PC-9 (cell line): ENCODE measurements around the gene DNAAF5. TPM values are rescaled to one million over a fixed set of nuclear protein-coding genes. Genes with fewer than 3 reads are reported as not detected.
"Not testable (repeated sequence)": the region's sequence is repeated elsewhere in the genome, so short reads cannot be mapped to it uniquely, and the experiment has no call there.

Experiments
- BruUV-seq: library from RNA; stranded (reverse); fragments of 400-500 nt; replicated peaks from 2 replicates; lab custom pipeline; 2021; lab: Mats Ljungman, UMichigan
- CTCF ChIA-PET: fragments of 300-600 bp; sonication (Branson Sonifier 250); formaldehyde crosslinking; loops from one replicate; lab custom pipeline; 2022; ENCODE audit warnings: antibody characterized with exemption; lab: Charles Lee
- POLR2A ChIA-PET: fragments of 300-600 bp; sonication (Branson Sonifier 250); formaldehyde crosslinking; loops from one replicate; lab custom pipeline; 2022; ENCODE audit warnings: antibody characterized with exemption; ENCODE audit not compliant: unreplicated experiment; lab: Charles Lee
- DNase-seq, 2 experiments: peaks; one replicate each; pipeline versions ENCODE4 v3.0.0 to v3.0.0-alpha.2; 2015 to 2022; ENCODE audit warnings: mixed read lengths in 1 of 2
- H2AFZ ChIP-seq: fragments of 200-600 bp; sonication (generic); 2 replicates; pipeline ENCODE4 v1.8.1; 2017; ENCODE audit warnings: antibody characterized with exemption
- H3F3A ChIP-seq: fragments of 200-600 bp; sonication (generic); 2 replicates; pipeline ENCODE4 v1.8.1; 2017; ENCODE audit warnings: antibody characterized with exemption, mild to moderate bottlenecking, low read depth; ENCODE audit not compliant: insufficient read depth
- H3K27ac ChIP-seq: fragments of 200-600 bp; sonication (generic); 2 replicates; pipeline ENCODE4 v1.6.1; 2016; ENCODE audit warnings: mixed run types
- H3K27me3 ChIP-seq: fragments of 200-600 bp; sonication (generic); 2 replicates; pipeline ENCODE4 v1.6.1; 2016; ENCODE audit warnings: low read depth, mixed run types; ENCODE audit not compliant: insufficient read depth
- H3K36me3 ChIP-seq: fragments of 200-600 bp; sonication (generic); 2 replicates; pipeline ENCODE4 v1.6.1; 2016; ENCODE audit warnings: low read depth, mixed run types
- H3K4me1 ChIP-seq: fragments of 200-600 bp; sonication (generic); replicated peaks from 2 replicates; pipeline ENCODE4 v1.6.1; 2016; ENCODE audit warnings: mixed run types; ENCODE audit not compliant: insufficient read depth
- H3K4me2 ChIP-seq: fragments of 200-600 bp; sonication (generic); 2 replicates; pipeline ENCODE4 v1.6.1; 2017; ENCODE audit warnings: mixed run types
- H3K4me3 ChIP-seq: fragments of 200-600 bp; sonication (generic); 2 replicates; pipeline ENCODE4 v1.6.1; 2016; ENCODE audit warnings: mixed run types
- H3K79me2 ChIP-seq: fragments of 200-600 bp; sonication (generic); 2 replicates; pipeline ENCODE4 v1.6.1; 2017; ENCODE audit warnings: low read depth, mixed run types
- H3K9me2 ChIP-seq: fragments of 200-600 bp; sonication (generic); 2 replicates; pipeline ENCODE4 v1.8.1; 2017; ENCODE audit warnings: mild to moderate bottlenecking; ENCODE audit not compliant: insufficient read depth
- H3K9me3 ChIP-seq: fragments of 200-600 bp; sonication (generic); 2 replicates; pipeline ENCODE4 v1.8.1; 2016; ENCODE audit warnings: low read depth; ENCODE audit not compliant: insufficient read depth
- H4K20me1 ChIP-seq: fragments of 200-600 bp; sonication (generic); 2 replicates; pipeline ENCODE4 v1.8.1; 2017; ENCODE audit not compliant: insufficient read depth
- CTCF ChIP-seq: fragments of 200-600 bp; sonication (generic); conservative IDR thresholded peaks from 2 replicates; pipeline ENCODE4 v1.6.1; 2017; ENCODE audit warnings: mixed run types, antibody characterized with exemption, mild to moderate bottlenecking, moderate library complexity
- EZH2 ChIP-seq: fragments of 200-600 bp; sonication (generic); IDR thresholded peaks from 2 replicates; pipeline ENCODE4 v1.8.0; 2017; ENCODE audit warnings: antibody characterized with exemption, low read depth
- intact Hi-C: fragments of 100-400 bp; cut with micrococcal nuclease; formaldehyde crosslinking; loops from one replicate; pipeline ENCODE4 v1.10.0; 2022; ENCODE audit not compliant: unreplicated experiment
- total RNA-seq: library from RNA; stranded (reverse); gene quantifications from 2 replicates; pipeline ENCODE4 v1.2.3, GENCODE V29; 2021

Gene DNAAF5
- total RNA-seq, 1 experiment from 2014 or later: 63.2 TPM

GRCh38 chr7:802500-803242 is 76.2 kb downstream of the DNAAF5 start:
- ChIA-PET POLR2A (no interaction called here), CTCF (interaction anchor here (0.6 kb wide), 1 partner anchor 12 kb away, joined by 19 read pairs; no protein-coding TSS in a partner anchor)
- no peaks in the 10 kb centered on the region for H3K36me3 ChIP-seq
- DNase-seq: no peak
- H3K79me2 ChIP-seq: no peaks in the 10 kb centered on the region
- intact Hi-C loops: no loop called here
- no peaks in the 10 kb centered on the region for H3K4me1 ChIP-seq
- no peaks in the 10 kb centered on the region for H4K20me1 ChIP-seq
- no peak overlapping the region for H2AFZ ChIP-seq
- H3F3A ChIP-seq: peaks cover 5% of the 10 kb centered on the region; the same call in 1 of the 2 replicates
- BruUV-seq: no TSS peak
- no peaks in the 10 kb centered on the region for H3K9me3 ChIP-seq
- no peaks in the 10 kb centered on the region for H3K9me2 ChIP-seq
- no peak overlapping the region for H3K4me2 ChIP-seq
- H3K4me3 ChIP-seq: no peak overlapping the region
- H3K27ac ChIP-seq: 0 out of 2 replicates have a peak overlapping the region, but pooled peaks have one; percentile 16
- TF ChIP-seq EZH2 (no peak), CTCF (no peak)
- H3K27me3 ChIP-seq: no peaks in the 10 kb centered on the region

- intact Hi-C loops: no loop called here
- no peaks in the 10 kb centered on the region for H4K20me1 ChIP-seq
- H3K4me3 ChIP-seq: no peak overlapping the region
- H3F3A ChIP-seq: peaks cover 5% of the 10 kb centered on the region; the same call in 1 of the 2 replicates
- no peaks in the 10 kb centered on the region for H3K27me3 ChIP-seq
- H3K4me2 ChIP-seq: no peak overlapping the region
- no peaks in the 10 kb centered on the region for H3K36me3 ChIP-seq
- no peaks in the 10 kb centered on the region for H3K9me3 ChIP-seq
- no TSS peak for BruUV-seq
- no peaks in the 10 kb centered on the region for H3K9me2 ChIP-seq
- DNase-seq: no peak
- 0 out of 2 replicates have a peak overlapping the region, but pooled peaks have one; percentile 16 for H3K27ac ChIP-seq
- H3K79me2 ChIP-seq: no peaks in the 10 kb centered on the region
- ChIA-PET CTCF (no interaction called here), POLR2A (no interaction called here)
- H2AFZ ChIP-seq: no peak overlapping the region
- H3K4me1 ChIP-seq: no peaks in the 10 kb centered on the region
- TF ChIP-seq EZH2: no peak
- TF ChIP-seq CTCF: no peak
Observed at GRCh38 chr7:803243-803635, 76.7 kb downstream of the DNAAF5 start.

GRCh38 chr7:803796-804195 is 77.3 kb downstream of the DNAAF5 start:
- H3K27me3 ChIP-seq, DNase-seq, H4K20me1 ChIP-seq, BruUV-seq, H3K79me2 ChIP-seq, POLR2A ChIA-PET, H3K4me2 ChIP-seq, H3F3A ChIP-seq, H3K27ac ChIP-seq, H3K9me3 ChIP-seq, CTCF ChIA-PET, H3K4me3 ChIP-seq, intact Hi-C loops, H3K9me2 ChIP-seq, H3K4me1 ChIP-seq, H2AFZ ChIP-seq, H3K36me3 ChIP-seq: not testable (repeated sequence)
